CD4-positive, alpha-beta T cell treated with Interleukin-6 for 4 hours (primary cell): ENCODE measurements around the gene HSPA9.
A peak's percentile ranks its signal among the peaks of the same experiment; 100 is the strongest.

ENCODE experiments used
- DNase-seq: peaks from one replicate; pipeline ENCODE4 v3.0.0-alpha.2; 2020; ENCODE audit warnings: mixed read lengths

HSPA9 gene

DNA sequence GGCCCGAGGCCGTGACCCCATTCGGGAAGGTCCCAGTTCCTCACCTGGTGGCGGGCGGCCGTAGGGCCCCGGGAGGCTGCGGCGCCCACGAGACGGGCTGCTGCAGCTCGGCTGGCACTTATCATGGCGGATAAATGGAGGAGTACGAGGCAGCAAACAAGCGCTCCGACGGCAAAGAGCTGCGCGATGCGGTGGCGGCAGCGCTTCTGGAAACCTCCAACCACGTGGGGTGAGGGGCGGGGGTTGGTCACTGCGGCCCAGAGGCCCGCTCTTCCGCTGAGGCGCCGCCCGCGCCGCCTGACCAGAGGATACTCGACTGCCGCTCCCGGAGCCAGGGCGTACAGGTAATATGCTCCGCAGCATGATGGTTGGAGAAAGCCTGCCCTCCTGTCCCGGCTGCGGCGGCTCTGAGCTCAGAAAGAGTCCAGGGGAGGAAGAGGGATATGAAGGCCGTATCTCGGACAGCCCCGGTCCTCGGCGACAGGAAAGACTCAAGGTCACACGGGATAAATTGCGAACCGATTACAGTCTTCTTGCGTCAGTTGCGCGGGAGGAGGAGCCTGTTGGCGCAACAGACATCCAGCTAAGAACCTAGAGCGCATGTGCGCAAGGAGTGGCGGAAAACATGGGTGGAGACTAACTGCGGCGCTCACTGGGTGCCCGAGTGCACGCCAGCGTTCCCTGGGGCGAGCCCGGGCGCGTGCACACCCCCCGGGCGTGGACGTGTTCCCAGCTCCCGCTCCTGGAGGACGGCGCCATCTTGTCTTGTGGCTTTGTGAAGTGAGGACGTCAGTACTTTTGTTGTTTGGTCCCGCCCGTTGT is at the start of gene HSPA9:
TSS of gene HSPA9 (minus strand) at position 208 of the 822 bp plus-strand sequence. CDS start at position 125, 83 bp downstream.
- DNase-seq = peak; percentile 98

- DNase-seq = no peak
Observed at GRCh38 chr5:138623053-138623452, 47.9 kb upstream of the HSPA9 start.

GRCh38 chr5:138622051-138622450 is 46.9 kb upstream of the HSPA9 start:
- no peak for DNase-seq

GRCh38 chr5:138620663-138621224 is 45.5 kb upstream of the HSPA9 start:
- no peak for DNase-seq

DNA sequence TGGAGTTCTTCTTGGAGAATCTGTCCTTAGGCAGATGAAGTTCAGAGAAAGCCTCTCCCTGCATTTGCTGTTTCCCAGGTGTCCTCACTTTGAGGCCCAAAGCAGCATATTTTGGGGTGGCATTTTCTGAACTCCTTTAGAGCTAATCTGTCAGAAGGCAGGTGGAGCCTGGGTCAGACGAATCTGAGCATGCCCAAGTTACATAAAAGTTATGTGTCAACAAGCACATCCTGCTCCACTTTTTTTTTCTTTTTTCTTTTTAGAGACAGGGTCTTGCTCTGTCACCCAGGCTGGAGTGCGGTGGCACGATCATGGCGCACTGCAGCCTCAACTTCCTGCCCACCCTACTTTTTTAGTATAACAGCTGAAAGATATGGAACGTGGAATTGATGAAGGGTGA is 41.3 kb upstream of the HSPA9 start:
- DNase-seq = no peak

DNA sequence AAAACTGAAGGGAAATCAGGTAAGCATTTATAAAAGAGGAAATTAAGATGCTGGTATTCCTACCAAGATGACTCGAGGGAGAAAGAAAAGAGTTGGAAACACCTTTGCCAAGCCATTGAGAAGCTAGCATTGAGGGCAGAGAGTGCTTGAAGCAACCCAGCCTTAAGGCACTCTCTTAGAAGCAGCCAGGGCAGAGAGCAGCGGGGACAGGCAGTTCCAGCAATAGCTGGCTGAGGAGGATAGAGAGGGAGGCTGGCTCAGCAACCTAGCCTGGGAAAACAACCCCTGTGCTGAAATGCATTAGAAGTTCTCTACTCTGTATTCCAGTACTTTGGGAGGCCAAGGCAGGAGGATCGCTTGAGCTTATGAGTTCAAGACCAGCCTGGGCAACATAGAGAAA is 40.3 kb upstream of the HSPA9 start:
- DNase-seq = no peak

GRCh38 chr5:138611678-138612218 is 36.5 kb upstream of the HSPA9 start:
- no peak for DNase-seq

DNA sequence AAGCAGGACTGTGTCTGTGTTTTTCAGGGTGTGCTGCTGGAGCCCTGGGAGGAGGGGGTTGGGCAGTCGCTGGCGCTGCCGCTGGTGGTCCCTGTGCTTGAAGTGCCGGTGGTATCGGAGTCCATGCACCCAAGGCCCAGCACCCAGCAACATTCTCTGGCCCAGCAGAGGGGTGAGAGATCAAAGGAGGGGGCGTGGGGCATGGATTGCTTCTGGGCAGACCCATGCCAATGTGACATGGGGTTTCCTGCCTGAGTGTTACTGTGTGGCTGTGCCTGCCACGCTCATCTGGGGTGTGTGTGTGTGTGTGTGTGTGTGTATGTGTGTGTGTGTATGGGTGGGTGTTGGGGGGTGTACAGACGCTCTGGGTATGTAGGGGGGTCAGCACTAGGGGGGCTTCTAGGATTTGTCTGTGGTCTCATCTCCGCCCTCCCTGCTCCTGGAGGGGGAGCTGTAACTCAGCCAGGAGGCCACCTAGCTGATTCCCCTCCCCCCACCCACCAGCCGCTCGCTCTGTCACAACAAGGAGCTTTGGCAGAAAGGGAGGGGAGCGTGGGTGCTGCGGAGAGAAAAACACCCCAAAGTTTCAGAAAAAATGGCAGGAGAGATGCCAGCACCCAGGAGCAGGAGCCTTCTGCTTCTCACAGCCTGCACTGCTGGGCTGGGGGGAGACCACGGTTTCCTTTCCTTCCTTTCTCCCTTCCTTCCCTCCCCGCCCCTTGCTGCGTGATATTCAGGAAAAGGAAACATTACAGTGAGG is 35.9 kb upstream of the HSPA9 start:
- no peak for DNase-seq

- no peak for DNase-seq
Observed at GRCh38 chr5:138610415-138610917, 35.3 kb upstream of the HSPA9 start.

DNA sequence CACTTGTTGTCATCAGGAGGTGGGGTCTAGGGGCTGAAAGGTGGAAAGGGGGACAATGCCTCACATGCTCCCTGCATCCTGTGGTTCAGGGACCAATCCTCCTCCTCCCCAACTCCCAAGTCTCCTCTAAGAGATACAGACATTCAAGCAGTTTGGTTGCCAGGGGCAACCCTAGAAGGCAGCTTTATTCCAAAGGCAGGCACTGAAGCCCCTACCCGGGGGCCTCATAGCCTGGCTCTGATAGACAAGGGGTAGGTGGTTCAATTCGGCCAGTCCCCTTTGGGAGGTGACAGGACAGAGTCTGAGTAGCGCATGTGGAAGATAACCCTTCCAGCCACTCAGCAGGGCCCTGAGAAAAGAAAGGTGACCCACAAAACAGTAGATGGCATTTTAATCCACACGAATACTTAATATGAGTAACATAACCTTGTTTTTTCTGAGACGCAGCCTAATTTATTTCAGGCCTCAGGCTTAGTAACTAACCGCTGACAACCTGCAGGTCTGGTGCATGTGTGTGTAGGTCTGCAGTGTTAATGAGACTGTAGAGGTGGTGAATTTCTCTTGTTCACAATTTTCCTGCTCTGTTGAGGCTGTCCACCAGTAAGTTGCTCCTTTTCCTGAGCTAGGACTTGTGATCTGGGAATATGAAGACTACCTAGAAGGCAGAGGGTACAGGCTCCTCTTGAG is 31.3 kb upstream of the HSPA9 start:
- no peak for DNase-seq

- DNase-seq = no peak
Observed at GRCh38 chr5:138605254-138605972, 30.2 kb upstream of the HSPA9 start.

- no peak for DNase-seq
Observed at GRCh38 chr5:138604176-138604785, 29.1 kb upstream of the HSPA9 start.

DNA sequence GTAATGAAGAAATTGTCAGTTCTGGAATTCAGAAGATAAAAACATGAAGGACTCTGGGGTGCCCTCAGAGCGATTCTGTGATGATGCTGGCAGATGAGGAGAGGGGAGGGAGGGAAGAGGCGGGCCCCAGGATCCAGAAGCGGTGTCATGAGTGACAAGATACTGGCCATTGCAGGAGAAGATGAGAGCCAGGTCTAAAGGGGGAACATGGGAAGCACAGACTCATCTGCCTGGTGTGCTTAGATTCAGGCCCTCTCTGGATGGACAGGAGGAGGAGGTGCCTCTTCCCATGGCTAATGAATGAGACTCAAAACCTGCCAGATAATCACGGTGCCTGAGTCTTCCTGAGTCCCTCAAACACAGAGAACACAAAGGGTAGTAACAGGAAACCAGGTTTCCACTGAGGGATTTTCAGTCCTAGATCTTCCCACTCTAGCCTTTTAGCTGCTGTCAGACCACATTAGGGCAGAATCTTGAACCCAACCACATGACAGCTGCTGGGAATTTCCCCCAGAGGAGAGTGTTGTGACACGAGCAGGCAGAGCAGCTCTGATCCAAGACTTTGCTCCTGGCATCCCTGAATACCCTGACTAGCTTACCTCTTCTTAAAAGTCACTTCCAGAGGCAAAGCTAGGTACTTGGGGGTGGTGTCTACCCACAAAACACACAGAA is 28.2 kb upstream of the HSPA9 start:
- DNase-seq = no peak

DNA sequence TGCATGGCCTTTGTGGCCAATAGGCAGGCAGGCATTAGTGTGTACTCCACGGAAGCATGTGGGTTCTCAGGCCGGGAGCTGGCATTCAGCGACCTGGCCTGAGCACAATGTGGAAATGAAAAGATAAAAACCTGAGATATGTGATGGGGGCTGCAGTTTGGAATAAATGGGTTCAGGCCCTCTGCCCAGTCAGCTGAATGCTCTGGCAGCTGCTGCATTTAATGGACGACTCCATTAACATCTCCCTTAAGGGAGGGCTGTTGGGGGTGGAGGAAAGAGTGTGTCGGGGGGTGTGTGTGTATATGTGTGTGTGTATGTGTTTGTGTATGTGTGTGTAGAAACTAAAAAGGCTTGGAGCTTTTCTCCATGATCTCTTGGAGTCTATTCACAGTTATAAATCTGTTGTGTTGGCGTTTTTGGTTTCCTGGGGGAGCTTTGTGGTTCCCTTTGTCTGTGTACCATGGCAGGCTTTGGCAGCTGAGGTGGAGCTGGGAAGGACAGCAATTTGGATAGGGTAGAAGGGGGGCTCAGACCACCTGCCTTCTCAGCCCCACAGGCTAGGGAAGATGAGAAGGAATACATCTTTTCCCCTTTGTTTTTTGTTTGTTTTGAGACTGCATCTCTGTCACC is 27.3 kb upstream of the HSPA9 start:
- DNase-seq = no peak

DNA sequence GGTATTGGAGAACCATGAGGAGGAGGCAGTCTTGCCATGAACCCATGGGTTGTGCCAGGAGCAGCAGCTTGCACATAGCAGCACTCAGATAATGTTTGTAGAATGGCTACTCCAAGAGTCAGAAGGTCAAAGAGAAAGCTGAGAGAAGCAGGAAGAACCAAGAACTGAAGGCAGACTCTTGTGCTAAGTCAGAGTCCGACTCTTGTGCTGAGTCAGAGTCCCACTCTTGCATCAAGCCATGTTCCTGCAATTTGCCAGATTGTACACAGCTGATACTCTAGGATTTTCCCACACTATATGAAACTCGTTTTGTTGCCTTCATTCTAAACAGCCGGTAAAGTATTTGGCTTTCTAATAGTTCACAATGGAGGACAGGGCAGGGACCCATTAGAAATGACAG is 26.2 kb upstream of the HSPA9 start:
- DNase-seq = no peak

GRCh38 chr5:138600446-138600845 is 25.2 kb upstream of the HSPA9 start:
- no peak for DNase-seq

- DNase-seq = no peak
Observed at GRCh38 chr5:138597661-138598400, 22.6 kb upstream of the HSPA9 start.

DNA sequence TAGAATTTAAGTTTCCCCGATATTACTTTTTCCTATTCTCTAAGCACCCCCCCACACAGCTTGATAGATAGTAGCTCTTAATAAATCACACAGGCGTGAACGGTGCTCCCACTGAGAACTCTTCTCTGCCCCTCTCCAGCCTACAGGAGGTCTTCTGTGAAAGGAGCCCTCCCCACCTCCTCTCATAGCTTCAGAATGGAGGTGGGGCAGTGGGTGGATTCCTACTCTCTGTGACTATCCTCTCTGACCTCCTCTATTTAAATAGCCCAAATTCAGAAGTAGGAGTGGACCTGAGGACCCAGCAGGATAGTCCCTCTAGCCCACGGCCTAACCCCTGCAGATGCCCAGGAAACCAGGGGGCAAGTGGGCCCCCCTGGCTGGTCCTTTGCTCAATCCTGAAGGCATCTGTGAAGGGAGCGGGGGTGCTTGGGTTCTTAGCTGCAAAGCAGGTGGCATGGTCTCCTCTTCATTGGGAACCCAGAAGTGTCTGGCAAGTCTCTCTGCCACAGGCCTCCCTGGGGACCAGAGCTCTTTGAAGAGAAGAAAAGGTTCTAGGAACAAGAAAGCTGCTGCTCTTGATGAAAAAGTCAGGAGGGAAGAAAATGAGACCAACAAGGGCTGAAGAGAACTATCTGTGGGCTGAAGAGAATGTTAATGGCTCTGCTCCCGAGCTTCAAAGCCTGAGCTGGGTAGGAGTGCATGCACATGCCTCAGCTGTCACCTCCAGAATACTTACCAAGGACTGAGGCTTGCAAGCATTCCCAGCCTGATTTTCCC is 21.1 kb upstream of the HSPA9 start:
- DNase-seq = no peak
